Mesenchymal stem cell (in vitro differentiated cells and primary cell): ENCODE data around the gene DAO.

Experiments
- DNase-seq: peaks from one replicate; pipeline ENCODE4 v3.0.0-alpha.2; 2013
- H2AFZ ChIP-seq: one replicate; pipeline ENCODE4 v1.6.1; 2013; ENCODE audit warnings: low read depth, mild to moderate bottlenecking, control low read depth, inconsistent platforms, low read length, moderate library complexity
- H2AK5ac ChIP-seq: 2 replicates; pipeline ENCODE4 v1.6.1; 2013; ENCODE audit warnings: low read length, moderate library complexity, mild to moderate bottlenecking, inconsistent platforms; ENCODE audit not compliant: severe bottlenecking
- H2BK120ac ChIP-seq: one replicate; pipeline ENCODE4 v1.6.1; 2013; ENCODE audit warnings: low read depth, mild to moderate bottlenecking, inconsistent platforms, low read length, moderate library complexity
- H2BK12ac ChIP-seq, 2 experiments: one replicate each; pipeline ENCODE4 v1.6.1; 2013; ENCODE audit warnings: inconsistent platforms in 2 of 2, low read length in 2 of 2, mild to moderate bottlenecking in 2 of 2, moderate library complexity in 2 of 2, control low read depth in 1 of 2
- H2BK15ac ChIP-seq: one replicate; pipeline ENCODE4 v1.6.1; 2013; ENCODE audit warnings: mild to moderate bottlenecking, low read depth, inconsistent platforms; ENCODE audit not compliant: poor library complexity, severe bottlenecking
- H2BK5ac ChIP-seq: 2 replicates; pipeline ENCODE4 v1.6.1; 2013; ENCODE audit warnings: low read depth, mild to moderate bottlenecking, low read length, control low read depth, inconsistent platforms; ENCODE audit not compliant: poor library complexity, severe bottlenecking
- H3K14ac ChIP-seq, 2 experiments: one replicate each; pipeline ENCODE4 v1.6.1; 2013; ENCODE audit warnings: inconsistent platforms in 2 of 2, low read length in 2 of 2, control low read depth in 1 of 2, mild to moderate bottlenecking in 1 of 2, moderate library complexity in 1 of 2
- H3K18ac ChIP-seq, 2 experiments: one replicate each; pipeline ENCODE4 v1.6.1; 2013; ENCODE audit warnings: inconsistent platforms in 2 of 2, low read length in 2 of 2, control low read depth in 1 of 2, low read depth in 1 of 2, mild to moderate bottlenecking in 1 of 2
- H3K23ac ChIP-seq, 2 experiments: one replicate each; pipeline ENCODE4 v1.6.1; 2013; ENCODE audit warnings: inconsistent platforms in 2 of 2, low read length in 2 of 2, mild to moderate bottlenecking in 2 of 2, moderate library complexity in 2 of 2, control low read depth in 1 of 2
- H3K27ac ChIP-seq: 2 replicates; pipeline ENCODE4 v1.5.1; 2013; ENCODE audit warnings: mild to moderate bottlenecking, moderate library complexity, low read length, control low read depth, inconsistent platforms; ENCODE audit not compliant: poor library complexity, severe bottlenecking
- H3K27me3 ChIP-seq, 2 experiments: 2 replicates each; pipeline versions ENCODE4 v1.6.1 to v1.7.0; 2013; ENCODE audit warnings: low read length in 2 of 2, mild to moderate bottlenecking in 2 of 2, moderate library complexity in 2 of 2, control low read depth in 1 of 2, inconsistent platforms in 1 of 2; ENCODE audit not compliant: control insufficient read depth in 1 of 2, insufficient read depth in 1 of 2
- H3K36me3 ChIP-seq, 2 experiments: 2 replicates each; pipeline versions ENCODE4 v1.6.1 to v1.7.0; 2013; ENCODE audit warnings: low read length in 2 of 2, control low read depth in 1 of 2, inconsistent platforms in 1 of 2, low read depth in 1 of 2, mild to moderate bottlenecking in 1 of 2; ENCODE audit not compliant: insufficient read depth in 2 of 2, control insufficient read depth in 1 of 2
- H3K4ac ChIP-seq, 2 experiments: one replicate each; pipeline ENCODE4 v1.6.1; 2013; ENCODE audit warnings: inconsistent platforms in 2 of 2, low read length in 2 of 2, mild to moderate bottlenecking in 2 of 2, moderate library complexity in 2 of 2, control low read depth in 1 of 2, low read depth in 1 of 2
- H3K4me1 ChIP-seq: 2 replicates; pipeline ENCODE4 v1.6.1; 2013; ENCODE audit warnings: low read depth, low read length, control low read depth; ENCODE audit not compliant: control insufficient read depth, insufficient read depth
- H3K4me2 ChIP-seq: 2 replicates; pipeline ENCODE4 v1.6.1; 2013; ENCODE audit warnings: low read length, mild to moderate bottlenecking, inconsistent platforms; ENCODE audit not compliant: poor library complexity, severe bottlenecking
- H3K4me3 ChIP-seq, 2 experiments: 2 replicates each; pipeline versions ENCODE4 v1.5.1 to v1.7.0; 2013; ENCODE audit warnings: low read length in 2 of 2, mild to moderate bottlenecking in 2 of 2, control low read depth in 1 of 2, low read depth in 1 of 2; ENCODE audit not compliant: insufficient read depth in 1 of 2
- H3K79me1 ChIP-seq: replicated peaks from 2 replicates; pipeline ENCODE4 v1.6.1; 2013; ENCODE audit warnings: mild to moderate bottlenecking, control low read depth, low read length, inconsistent platforms; ENCODE audit not compliant: poor library complexity, severe bottlenecking
- H3K9ac ChIP-seq: 2 replicates; pipeline ENCODE4 v1.7.0; 2013; ENCODE audit warnings: mild to moderate bottlenecking, low read length, moderate library complexity
- H3K9me3 ChIP-seq: 2 replicates; pipeline ENCODE4 v1.7.0; 2013; ENCODE audit warnings: mild to moderate bottlenecking, low read length; ENCODE audit not compliant: control insufficient read depth
- H4K8ac ChIP-seq: one replicate; pipeline ENCODE4 v1.6.1; 2013; ENCODE audit warnings: inconsistent platforms, mild to moderate bottlenecking, low read length, moderate library complexity
- H4K91ac ChIP-seq: one replicate; pipeline ENCODE4 v1.6.1; 2013; ENCODE audit warnings: mild to moderate bottlenecking, low read length, inconsistent platforms
- WGBS: methylation state at CpG from one replicate; pipeline ENCODE4 v1.1.7; 2013; ENCODE audit warnings: mixed read lengths; 5-methylcytosine and 5-hydroxymethylcytosine counted together

DAO gene

GRCh38 chr12:108916336-108916735, 36.4 kb downstream of the DAO start:
- no peak overlapping the region for H3K23ac ChIP-seq
- no peak overlapping the region for H4K8ac ChIP-seq
- H3K27me3 ChIP-seq, result peaks cover 4 to 9% of the 10 kb centered on the region in 2 experiments
- H3K4me2 ChIP-seq, result no peak overlapping the region
- H2BK12ac ChIP-seq, result no peak overlapping the region
- H3K79me1 ChIP-seq, result no peaks in the 10 kb centered on the region
- H3K9me3 ChIP-seq, result no peaks in the 10 kb centered on the region
- H2BK15ac ChIP-seq, result no peak overlapping the region
- no peaks in the 10 kb centered on the region for H3K4me1 ChIP-seq
- H2AFZ ChIP-seq, result no peak overlapping the region
- no peak overlapping the region for H4K91ac ChIP-seq
- H2BK5ac ChIP-seq, result no peak overlapping the region
- no peak overlapping the region for H2BK120ac ChIP-seq
- 63% methylated on average over 4 of the region's 5 CpGs for WGBS
- H3K4me3 ChIP-seq, result no peak overlapping the region
- H3K4ac ChIP-seq, result no peak overlapping the region
- no peak overlapping the region for H2AK5ac ChIP-seq
- DNase-seq, result no peak
- no peaks in the 10 kb centered on the region for H3K36me3 ChIP-seq
- H3K14ac ChIP-seq, result no peak overlapping the region
- H3K9ac ChIP-seq, result no peak overlapping the region
- H3K27ac ChIP-seq, result no peak overlapping the region
- no peak overlapping the region for H3K18ac ChIP-seq

- 73% methylated on average over 1 of the region's 2 CpGs for WGBS
- no peak overlapping the region for H2AFZ ChIP-seq
Observed at GRCh38 chr12:108918206-108918605, 38.3 kb downstream of the DAO start.

GRCh38 chr12:108918960-108919642, 39.2 kb downstream of the DAO start:
- no peak overlapping the region for H2BK5ac ChIP-seq
- H3K36me3 ChIP-seq, result no peaks in the 10 kb centered on the region
- H3K9me3 ChIP-seq, result peaks cover 9% of the 10 kb centered on the region
- no peak overlapping the region for H3K27ac ChIP-seq
- H2AK5ac ChIP-seq, result no peak overlapping the region
- H2AFZ ChIP-seq, result no peak overlapping the region
- WGBS, result 73% methylated on average over 3 of the region's 3 CpGs
- no peak overlapping the region for H3K9ac ChIP-seq
- no peak overlapping the region for H3K4me3 ChIP-seq
- DNase-seq, result no peak
- H2BK15ac ChIP-seq, result no peak overlapping the region
- no peak overlapping the region for H3K4me2 ChIP-seq
- H3K4ac ChIP-seq, result no peak overlapping the region
- no peak overlapping the region for H4K91ac ChIP-seq
- H3K23ac ChIP-seq, result no peak overlapping the region
- peak overlapping the region; percentile 7 for H4K8ac ChIP-seq
- H3K18ac ChIP-seq, result no peak overlapping the region
- no peaks in the 10 kb centered on the region for H3K79me1 ChIP-seq
- no peak overlapping the region for H2BK12ac ChIP-seq
- H3K4me1 ChIP-seq, result no peaks in the 10 kb centered on the region
- no peak overlapping the region for H2BK120ac ChIP-seq
- peaks cover 23 to 32% of the 10 kb centered on the region in 2 experiments for H3K27me3 ChIP-seq
- H3K14ac ChIP-seq, result peak overlapping the region in 1 of 2 experiments; percentile 44

More at GRCh38 chr12:108918206-108918605, 38.3 kb downstream of the DAO start:
- no peak overlapping the region for H3K23ac ChIP-seq
- no peak overlapping the region for H3K4ac ChIP-seq
- no peak overlapping the region for H3K27ac ChIP-seq
- H3K4me1 ChIP-seq, result no peaks in the 10 kb centered on the region
- H4K8ac ChIP-seq, result no peak overlapping the region
- no peak overlapping the region for H3K9ac ChIP-seq
- no peak overlapping the region for H3K14ac ChIP-seq
- no peaks in the 10 kb centered on the region for H3K36me3 ChIP-seq
- no peak overlapping the region for H2BK15ac ChIP-seq
- no peak for DNase-seq
- H3K27me3 ChIP-seq, result peaks cover 22 to 28% of the 10 kb centered on the region in 2 experiments
- H3K79me1 ChIP-seq, result no peaks in the 10 kb centered on the region
- H2BK120ac ChIP-seq, result no peak overlapping the region
- H2AK5ac ChIP-seq, result no peak overlapping the region
- H3K18ac ChIP-seq, result no peak overlapping the region
- no peak overlapping the region for H3K4me2 ChIP-seq
- H2BK12ac ChIP-seq, result no peak overlapping the region
- no peak overlapping the region for H3K4me3 ChIP-seq
- H4K91ac ChIP-seq, result no peak overlapping the region
- no peak overlapping the region for H2BK5ac ChIP-seq
- H3K9me3 ChIP-seq, result peaks cover 3% of the 10 kb centered on the region

GRCh38 chr12:108921946-108922345, 42.1 kb downstream of the DAO start:
- no peak overlapping the region for H3K4ac ChIP-seq
- 60% methylated on average over 3 of the region's 3 CpGs for WGBS
- H3K4me1 ChIP-seq, result no peaks in the 10 kb centered on the region

More at GRCh38 chr12:108921946-108922345, 42.1 kb downstream of the DAO start:
- Histone ChIP-seq H3K79me1 (no peaks in the 10 kb centered on the region), H4K8ac (no peak overlapping the region), H2AK5ac (no peak overlapping the region), H3K9me3 (peaks cover 13% of the 10 kb centered on the region), H3K36me3 (no peaks in the 10 kb centered on the region), H2BK15ac (no peak overlapping the region), H3K4me2 (no peak overlapping the region), H4K91ac (no peak overlapping the region), H3K18ac (no peak overlapping the region), H2BK12ac (no peak overlapping the region), H2AFZ (no peak overlapping the region), H2BK5ac (no peak overlapping the region), H3K23ac (no peak overlapping the region), H3K4me3 (no peak overlapping the region), H3K27me3 (peaks cover 26% of the 10 kb centered on the region in 2 experiments), H3K9ac (no peak overlapping the region), H2BK120ac (no peak overlapping the region), H3K14ac (no peak overlapping the region), H3K27ac (no peak overlapping the region)
- DNase-seq, result no peak
